ENCODE data around the gene LRRC59.
"Not testable (repeated sequence)": the region's sequence is repeated elsewhere in the genome, so short reads cannot be mapped to it uniquely, and the experiment has no call there.

LRRC59 gene

GRCh38 chr17:50424246-50424995, 27.1 kb upstream of the LRRC59 start:
- no peak for DNase-seq

- DNase-seq: peak; percentile 91
These were observed 26.3 kb upstream of the LRRC59 start for GRCh38 chr17:50423553-50424159.

GRCh38 chr17:50422738-50423137, 25.4 kb upstream of the LRRC59 start:
- no peak for DNase-seq

GRCh38 chr17:50421308-50422051, 24.2 kb upstream of the LRRC59 start:
- no peak for DNase-seq

GRCh38 chr17:50420419-50421112, 23.2 kb upstream of the LRRC59 start:
- DNase-seq: no peak

- not testable (repeated sequence) for DNase-seq
These were observed 22.3 kb upstream of the LRRC59 start for GRCh38 chr17:50419577-50419976.

- DNase-seq: no peak
These were observed 17.5 kb upstream of the LRRC59 start for GRCh38 chr17:50414808-50415207.

GRCh38 chr17:50412188-50412732, 14.9 kb upstream of the LRRC59 start:
- DNase-seq: no peak

- no peak for DNase-seq
These were observed 10.6 kb upstream of the LRRC59 start for GRCh38 chr17:50407921-50408320.

- DNase-seq: no peak
These were observed 9.3 kb upstream of the LRRC59 start for GRCh38 chr17:50406578-50406977.

- not testable (repeated sequence) for DNase-seq
These were observed 8.0 kb upstream of the LRRC59 start for GRCh38 chr17:50405351-50405750.

GRCh38 chr17:50399591-50399990, 2.3 kb upstream of the LRRC59 start:
- not testable (repeated sequence) for DNase-seq

GRCh38 chr17:50398672-50399071, 1.3 kb upstream of the LRRC59 start:
- not testable (repeated sequence) for DNase-seq

- DNase-seq: no peak
These were observed 579 bp upstream of the LRRC59 start for GRCh38 chr17:50397919-50398285.

- DNase-seq: peak; percentile 46
These were observed 837 bp downstream of the LRRC59 start for GRCh38 chr17:50396261-50397110.

GRCh38 chr17:50394711-50395110, 2.6 kb downstream of the LRRC59 start:
- DNase-seq: no peak

GRCh38 chr17:50393700-50394099, 3.6 kb downstream of the LRRC59 start:
- no peak for DNase-seq

- no peak for DNase-seq
These were observed 4.7 kb downstream of the LRRC59 start for GRCh38 chr17:50392621-50393020.

- no peak for DNase-seq
These were observed 7.8 kb downstream of the LRRC59 start for GRCh38 chr17:50389534-50389933.

GRCh38 chr17:50388728-50389127, 8.6 kb downstream of the LRRC59 start:
- DNase-seq: no peak

GRCh38 chr17:50386510-50386909, 10.8 kb downstream of the LRRC59 start:
- no peak for DNase-seq

GRCh38 chr17:50382931-50383330, 14.4 kb downstream of the LRRC59 start:
- DNase-seq: no peak
